IMR-90 (cell line): ENCODE results near the gene SBF2. TPM values are rescaled to one million over a fixed set of nuclear protein-coding genes. Genes with fewer than 3 reads are reported as not detected.

Experiments used
- ATAC-seq: fragments of 200-7000 bp; cut with Tn5 transposase; 2 replicates; pipeline ENCODE4 v1.9.1; 2020; ENCODE audit warnings: low read depth, mild to moderate bottlenecking, moderate library complexity
- BruUV-seq: library from RNA; stranded (reverse); fragments of 400-500 nt; replicated peaks from 2 replicates; lab custom pipeline; 2021; lab: Mats Ljungman, UMichigan
- CTCF ChIA-PET: fragments of 300-600 bp; formaldehyde crosslinking; extraction: SDS; loops from one replicate; lab custom pipeline; 2021; ENCODE audit warnings: antibody characterized with exemption; lab: Yijun Ruan, JAX
- POLR2A ChIA-PET: fragments of 300-600 bp; sonication (Branson Sonifier 250); formaldehyde crosslinking; loops from one replicate; lab custom pipeline; 2022; ENCODE audit warnings: antibody characterized with exemption; ENCODE audit not compliant: unreplicated experiment; lab: Charles Lee
- DNase-seq: peaks from one replicate; pipeline ENCODE4 v3.0.0; 2013
- H2AFZ ChIP-seq: replicated peaks from 2 replicates; pipeline ENCODE3; 2013; ENCODE audit warnings: low read length, mild to moderate bottlenecking; ENCODE audit not compliant: poor library complexity
- H2AK5ac ChIP-seq: 2 replicates; pipeline ENCODE4 v1.6.1; 2013; ENCODE audit warnings: low read depth, low read length, inconsistent platforms
- H2AK9ac ChIP-seq: replicated peaks from 2 replicates; pipeline ENCODE3; 2013; ENCODE audit warnings: mild to moderate bottlenecking, low read depth, low read length, moderate library complexity; ENCODE audit not compliant: poor library complexity
- H2BK120ac ChIP-seq: 2 replicates; pipeline ENCODE4 v1.6.1; 2013; ENCODE audit warnings: low read depth, low read length, inconsistent platforms
- H2BK15ac ChIP-seq: 3 replicates; pipeline ENCODE4 v1.6.1; 2013; ENCODE audit warnings: low read depth, low read length, inconsistent platforms
- H2BK20ac ChIP-seq: 2 replicates; pipeline ENCODE4 v1.6.1; 2013; ENCODE audit warnings: low read depth, mild to moderate bottlenecking, inconsistent platforms, low read length, moderate library complexity
- H2BK5ac ChIP-seq: 2 replicates; pipeline ENCODE4 v1.6.1; 2013; ENCODE audit warnings: mild to moderate bottlenecking, low read depth, low read length, inconsistent platforms; ENCODE audit not compliant: poor library complexity, severe bottlenecking
- H3K14ac ChIP-seq: replicated peaks from 2 replicates; pipeline ENCODE4 v1.6.1; 2013; ENCODE audit warnings: low read depth, low read length, inconsistent platforms
- H3K18ac ChIP-seq: 2 replicates; pipeline ENCODE4 v1.6.1; 2013; ENCODE audit warnings: low read depth, low read length, control low read depth
- H3K23ac ChIP-seq: 2 replicates; pipeline ENCODE4 v1.6.1; 2013; ENCODE audit warnings: low read depth, low read length, inconsistent platforms
- H3K27ac ChIP-seq: 2 replicates; pipeline ENCODE4 v1.5.1; 2013; ENCODE audit warnings: mild to moderate bottlenecking, control low read depth, low read length; ENCODE audit not compliant: insufficient read depth
- H3K27me3 ChIP-seq: 2 replicates; pipeline ENCODE4 v1.6.1; 2013; ENCODE audit warnings: low read length; ENCODE audit not compliant: control insufficient read depth, insufficient read depth
- H3K36me3 ChIP-seq: 2 replicates; pipeline ENCODE4 v1.6.1; 2013; ENCODE audit warnings: low read length, mixed read lengths; ENCODE audit not compliant: control insufficient read depth, insufficient read depth
- H3K4ac ChIP-seq: 2 replicates; pipeline ENCODE4 v1.6.1; 2013; ENCODE audit warnings: low read depth, low read length, inconsistent platforms
- H3K4me1 ChIP-seq: 2 replicates; pipeline ENCODE4 v1.6.1; 2013; ENCODE audit warnings: low read length, mixed read lengths; ENCODE audit not compliant: control insufficient read depth, insufficient read depth
- H3K4me2 ChIP-seq: 2 replicates; pipeline ENCODE4 v1.6.1; 2013; ENCODE audit warnings: low read depth, mild to moderate bottlenecking, control low read depth, low read length, moderate library complexity
- H3K4me3 ChIP-seq: 2 replicates; pipeline ENCODE4 v1.5.1; 2013; ENCODE audit warnings: low read depth, mild to moderate bottlenecking, control low read depth, low read length, moderate library complexity; ENCODE audit not compliant: insufficient read depth
- H3K56ac ChIP-seq: 2 replicates; pipeline ENCODE4 v1.6.1; 2013; ENCODE audit warnings: low read length, inconsistent platforms; ENCODE audit not compliant: insufficient read depth; ENCODE audit errors: extremely low read depth
- H3K79me1 ChIP-seq, 2 experiments: 2 replicates each; pipeline ENCODE4 v1.6.1; 2013; ENCODE audit warnings: low read length in 2 of 2, inconsistent platforms in 1 of 2, low read depth in 1 of 2
- H3K9ac ChIP-seq: 2 replicates; pipeline ENCODE4 v1.6.1; 2013; ENCODE audit warnings: low read depth, low read length, control low read depth
- H3K9me1 ChIP-seq: 2 replicates; pipeline ENCODE4 v1.6.1; 2013; ENCODE audit warnings: low read length, inconsistent platforms; ENCODE audit not compliant: insufficient read depth
- H3K9me3 ChIP-seq: 2 replicates; pipeline ENCODE4 v1.6.1; 2013; ENCODE audit warnings: low read length; ENCODE audit not compliant: control insufficient read depth, insufficient read depth
- H4K20me1 ChIP-seq: 2 replicates; pipeline ENCODE4 v1.6.1; 2013; ENCODE audit warnings: low read length, inconsistent platforms; ENCODE audit not compliant: insufficient read depth
- H4K5ac ChIP-seq: 2 replicates; pipeline ENCODE4 v1.6.1; 2013; ENCODE audit warnings: mild to moderate bottlenecking, low read depth, low read length, control low read depth
- H4K8ac ChIP-seq, 2 experiments: 2 replicates each; pipeline ENCODE4 v1.6.1; 2013; ENCODE audit warnings: low read depth in 2 of 2, low read length in 2 of 2, control low read depth in 1 of 2, inconsistent platforms in 1 of 2
- H4K91ac ChIP-seq: 2 replicates; pipeline ENCODE4 v1.6.1; 2013; ENCODE audit warnings: low read depth, low read length, inconsistent platforms; ENCODE audit not compliant: insufficient read depth
- MAZ ChIP-seq: IDR thresholded peaks from 2 replicates; pipeline ENCODE4 v1.6.1; 2012; ENCODE audit warnings: low read depth, mild to moderate bottlenecking, low read length, improper control_type of control experiment, moderate library complexity, borderline replicate concordance
- MXI1 ChIP-seq: IDR thresholded peaks from 2 replicates; pipeline ENCODE4 v1.6.1; 2012; ENCODE audit warnings: low read depth, mild to moderate bottlenecking, low read length, moderate library complexity, borderline replicate concordance
- SMC3 ChIP-seq: fragments of 150-350 bp; IDR thresholded peaks from 2 replicates; pipeline ENCODE4 v1.6.1; 2016; ENCODE audit warnings: low read depth, mild to moderate bottlenecking, antibody characterized with exemption, low read length, moderate library complexity
- WGBS, 2 experiments: methylation state at CpG; one replicate each; pipeline versions ENCODE4 v1.1.5 to v1.1.7; 2013; ENCODE audit warnings: missing lambda C conversion rate in 2 of 2; ENCODE audit not compliant: insufficient read length in 1 of 2; ENCODE audit errors: extremely low coverage in 2 of 2; 5-methylcytosine and 5-hydroxymethylcytosine counted together
- dilution Hi-C: fragments of 300-500 bp; cut with HindIII; formaldehyde crosslinking; loops from one replicate; pipeline ENCODE4 v1.14.3; 2018; ENCODE audit warnings: low sequenced_read_pairs; ENCODE audit not compliant: unreplicated experiment
- in situ Hi-C: fragments of 300-500 bp; cut with MboI; formaldehyde crosslinking; loops from 3 replicates; pipeline ENCODE4 v1.14.3; 2019; ENCODE audit warnings: low sequenced_read_pairs, inconsistent platforms, mixed read lengths
- intact Hi-C: fragments of 100-400 bp; cut with micrococcal nuclease; formaldehyde crosslinking; loops from 2 replicates; pipeline ENCODE4 v1.10.0; 2022
- polyA plus RNA-seq, 3 experiments: library from polyadenylated mRNA; depleted of rRNA; stranded (reverse); fragments of >200 nt; gene quantifications; 2 replicates each; pipeline ENCODE4 v1.2.3, GENCODE V29; 2012; ENCODE audit warnings: low replicate concordance in 1 of 3
- total RNA-seq: library from RNA; depleted of rRNA; stranded (reverse); fragments of >200 nt; gene quantifications from 2 replicates; pipeline ENCODE4 v1.2.3, GENCODE V29; 2012

SBF2 gene
- total and polyA plus RNA-seq, 2 of the 4 experiments (the other 2 are of a cell fraction), result 23.8 to 51.8 TPM

- POLR2A ChIA-PET, result no interaction called here
- no TSS peak for BruUV-seq
- H3K36me3 ChIP-seq, result no peaks in the 10 kb centered on the region; the same call in 1 of the 2 replicates
- H3K14ac ChIP-seq, result no peak overlapping the region
- DNase-seq, result no peak
- no peak overlapping the region for H4K5ac ChIP-seq
- TF ChIP-seq SMC3, result no peak
- TF ChIP-seq MAZ, result no peak
- no peak for TF ChIP-seq MXI1
- no peaks in the 10 kb centered on the region for H3K9me3 ChIP-seq
- no peak overlapping the region for H3K56ac ChIP-seq
- H2BK20ac ChIP-seq, result no peak overlapping the region
- no peak overlapping the region for H3K4me3 ChIP-seq
- H3K18ac ChIP-seq, result no peak overlapping the region
- WGBS, 2 experiments, result 100% methylated on average over 2 of the region's 7 CpGs; no CpG with 5 or more reads in 1 of the 2 experiments
- CTCF ChIA-PET, result interaction anchor here (0.6 kb wide), 1 partner anchor 296 kb away, joined by 4 read pairs; no protein-coding TSS in a partner anchor
- peaks cover 7% of the 10 kb centered on the region; the same call in 1 of the 2 replicates for H3K4me1 ChIP-seq
- H2AK5ac ChIP-seq, result no peak overlapping the region
- H2AK9ac ChIP-seq, result no peak overlapping the region
- no peak for ATAC-seq
- H2BK15ac ChIP-seq, result peak overlapping the region; percentile 10; the same call in 1 of the 3 replicates
- no peak overlapping the region for H2BK120ac ChIP-seq
- no peak overlapping the region for H2BK5ac ChIP-seq
- dilution Hi-C loops, result no loop called here
- intact Hi-C loops, result no loop called here
- in situ Hi-C loops, result no loop called here
- no peaks in the 10 kb centered on the region for H3K27me3 ChIP-seq
- no peak overlapping the region for H2AFZ ChIP-seq
- H3K27ac ChIP-seq, result no peak overlapping the region
- no peak overlapping the region for H3K23ac ChIP-seq
- H3K79me1 ChIP-seq, result peaks cover 0 to 14% of the 10 kb centered on the region in 2 experiments; a peak in 3 of 4 replicates
- no peak overlapping the region for H4K8ac ChIP-seq
- no peaks in the 10 kb centered on the region for H4K20me1 ChIP-seq
- no peak overlapping the region for H3K4ac ChIP-seq
- no peak overlapping the region for H3K4me2 ChIP-seq
- no peak overlapping the region for H3K9ac ChIP-seq
- no peak overlapping the region for H4K91ac ChIP-seq
- no peaks in the 10 kb centered on the region for H3K9me1 ChIP-seq
These were observed 273.9 kb downstream of the SBF2 start for GRCh38 chr11:10019906-10020682.
